Progenitor cell of endocrine pancreas (in vitro differentiated cells): ENCODE data around the gene RNF138. TPM values are rescaled to one million over a fixed set of nuclear protein-coding genes. Genes with fewer than 3 reads are reported as not detected.
A peak's percentile ranks its signal among the peaks of the same experiment; 100 is the strongest.
"Not testable (repeated sequence)": the region's sequence is repeated elsewhere in the genome, so short reads cannot be mapped to it uniquely, and the experiment has no call there.

ENCODE experiments used
- DNase-seq: peaks from one replicate; pipeline ENCODE4 v3.0.0; 2021; ENCODE audit warnings: low spot score; ENCODE audit not compliant: unreplicated experiment
- H3K27ac Mint-ChIP-seq: 2 replicates; pipeline ENCODE4 v1.8.0; 2021; ENCODE audit warnings: mild to moderate bottlenecking, moderate library complexity, mixed read lengths
- H3K27me3 Mint-ChIP-seq: 2 replicates; pipeline ENCODE4 v1.8.0; 2021; ENCODE audit warnings: mixed read lengths
- H3K36me3 Mint-ChIP-seq: 2 replicates; pipeline ENCODE4 v1.8.0; 2022; ENCODE audit warnings: mixed read lengths; ENCODE audit not compliant: insufficient read depth
- H3K4me1 Mint-ChIP-seq: 2 replicates; pipeline ENCODE4 v1.8.0; 2021; ENCODE audit warnings: low read depth, mixed read lengths
- H3K4me3 Mint-ChIP-seq: 2 replicates; pipeline ENCODE4 v1.8.0; 2021; ENCODE audit warnings: low read depth, mild to moderate bottlenecking, moderate library complexity, mixed read lengths
- H3K9me3 Mint-ChIP-seq: 2 replicates; pipeline ENCODE4 v1.8.0; 2021; ENCODE audit warnings: low read depth, mixed read lengths
- CTCF ChIP-seq: fragments of 200-600 bp; sonication (generic); IDR thresholded peaks from one replicate; pipeline ENCODE4 v1.5.0; 2021; ENCODE audit warnings: antibody characterized with exemption, mild to moderate bottlenecking; ENCODE audit not compliant: unreplicated experiment
- total RNA-seq: library from RNA; stranded (reverse); gene quantifications from 2 replicates; pipeline ENCODE4 v1.2.1, GENCODE V29; 2021

The RNF138 gene
- total RNA-seq, 1 donor from 2014 or later = 48.2 TPM

- H3K27ac Mint-ChIP-seq = no peak overlapping the region
- no peak for DNase-seq
- H3K4me3 Mint-ChIP-seq = no peak overlapping the region
- H3K27me3 Mint-ChIP-seq = peaks cover 7% of the 10 kb centered on the region
- no peaks in the 10 kb centered on the region for H3K9me3 Mint-ChIP-seq
- peaks cover 2% of the 10 kb centered on the region for H3K4me1 Mint-ChIP-seq
- no peak for TF ChIP-seq CTCF
- H3K36me3 Mint-ChIP-seq = no peaks in the 10 kb centered on the region
These were observed 65.2 kb downstream of the RNF138 start for GRCh38 chr18:32156855-32157254.

DNA sequence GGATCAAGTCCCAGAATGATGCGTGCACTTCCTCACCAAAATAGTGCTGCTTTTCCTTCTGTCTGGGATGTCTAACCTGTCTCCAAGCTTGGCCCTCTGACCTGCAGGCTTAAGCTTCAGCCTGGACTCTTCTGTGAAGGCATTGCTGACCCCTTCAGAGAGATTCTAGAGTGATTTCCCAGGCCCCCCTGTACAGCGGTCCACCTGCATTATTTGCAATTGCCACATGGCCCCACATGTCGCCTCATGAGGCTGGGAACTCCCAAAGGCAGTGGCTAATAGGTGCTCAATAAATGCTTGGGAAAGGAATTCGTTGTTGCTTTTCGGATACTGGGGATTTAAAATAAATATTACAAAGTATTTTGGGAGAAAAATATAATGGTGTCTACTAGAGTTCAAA, 65.9 kb downstream of the RNF138 start:
- TF ChIP-seq CTCF = no peak
- peaks cover 7% of the 10 kb centered on the region for H3K27me3 Mint-ChIP-seq
- H3K27ac Mint-ChIP-seq = no peak overlapping the region
- no peaks in the 10 kb centered on the region for H3K9me3 Mint-ChIP-seq
- H3K4me1 Mint-ChIP-seq = peaks cover 2% of the 10 kb centered on the region
- H3K36me3 Mint-ChIP-seq = no peaks in the 10 kb centered on the region
- H3K4me3 Mint-ChIP-seq = no peak overlapping the region
- DNase-seq = no peak

GRCh38 chr18:32158108-32158624, 66.5 kb downstream of the RNF138 start:
- DNase-seq = peak; percentile 60
- peaks cover 2% of the 10 kb centered on the region for H3K4me1 Mint-ChIP-seq
- H3K27ac Mint-ChIP-seq = no peak overlapping the region
- H3K36me3 Mint-ChIP-seq = no peaks in the 10 kb centered on the region
- no peaks in the 10 kb centered on the region for H3K9me3 Mint-ChIP-seq
- peak overlapping the region; percentile 23 for H3K4me3 Mint-ChIP-seq
- peak; percentile 90 for TF ChIP-seq CTCF
- H3K27me3 Mint-ChIP-seq = peaks cover 7% of the 10 kb centered on the region

GRCh38 chr18:32158631-32159030, 67.0 kb downstream of the RNF138 start:
- H3K36me3 Mint-ChIP-seq, H3K27me3 Mint-ChIP-seq, H3K4me1 Mint-ChIP-seq, DNase-seq, H3K27ac Mint-ChIP-seq, H3K9me3 Mint-ChIP-seq: not testable (repeated sequence)
- H3K4me3 Mint-ChIP-seq = peak overlapping the region; percentile 23

DNA sequence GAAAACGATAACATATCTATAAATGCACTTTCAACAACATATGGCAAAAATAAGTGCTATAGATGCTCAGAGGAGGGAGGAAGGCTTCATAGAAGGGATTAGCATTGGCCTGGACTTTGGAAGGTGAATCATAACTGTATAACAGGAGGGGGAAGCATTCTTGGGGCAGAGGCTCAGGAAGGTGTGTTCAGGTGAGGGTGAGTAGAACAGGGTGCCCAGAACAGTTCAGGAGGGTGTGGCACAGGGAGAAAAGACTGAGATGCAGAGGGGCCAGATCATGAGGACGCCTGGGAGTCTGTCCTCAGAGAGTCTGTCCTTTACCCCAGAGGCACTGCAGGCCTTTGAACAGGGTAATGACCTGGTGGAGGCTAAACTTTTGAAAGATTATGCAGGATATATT, 68.9 kb downstream of the RNF138 start:
- Mint-ChIP-seq H3K27ac (no peak overlapping the region), H3K9me3 (no peaks in the 10 kb centered on the region), H3K27me3 (peaks cover 7% of the 10 kb centered on the region), H3K4me1 (peaks cover 2% of the 10 kb centered on the region), H3K36me3 (no peaks in the 10 kb centered on the region), H3K4me3 (no peak overlapping the region)
- no peak for TF ChIP-seq CTCF
- no peak for DNase-seq

- H3K27me3 Mint-ChIP-seq = no peaks in the 10 kb centered on the region
- no peak overlapping the region for H3K4me3 Mint-ChIP-seq
- H3K9me3 Mint-ChIP-seq = peaks cover 3% of the 10 kb centered on the region
- no peak for DNase-seq
- TF ChIP-seq CTCF = no peak
- no peak overlapping the region for H3K27ac Mint-ChIP-seq
- H3K4me1 Mint-ChIP-seq = no peaks in the 10 kb centered on the region
- no peaks in the 10 kb centered on the region for H3K36me3 Mint-ChIP-seq
These were observed 76.5 kb downstream of the RNF138 start for GRCh38 chr18:32167980-32168730.
